Endometrium (tissue), 2 donors: Measurements from ENCODE around the gene H2BK1.

Source experiments
- FAIRE-seq: peaks from 2 replicates; lab custom pipeline; 2012; peaks lifted over from hg19 to GRCh38; lab: Jason Lieb, UNC
- donor health status: control.
- donor health status: control.

H2BK1 gene

GRCh38 chr7:151245360-151246101, 35.2 kb upstream of the H2BK1 start:
- FAIRE-seq, result no peak

GRCh38 chr7:151244841-151245346, 34.6 kb upstream of the H2BK1 start:
- FAIRE-seq, result no peak

GRCh38 chr7:151244196-151244840, 34.0 kb upstream of the H2BK1 start:
- FAIRE-seq, result no peak

GRCh38 chr7:151243408-151244195, 33.3 kb upstream of the H2BK1 start:
- no peak for FAIRE-seq

- no peak for FAIRE-seq
Measured at GRCh38 chr7:151243045-151243349, 32.7 kb upstream of the H2BK1 start.

- FAIRE-seq, result no peak
Measured at GRCh38 chr7:151242159-151243044, 32.1 kb upstream of the H2BK1 start.

- no peak for FAIRE-seq
Measured at GRCh38 chr7:151241755-151242096, 31.4 kb upstream of the H2BK1 start.

GRCh38 chr7:151240942-151241754, 30.9 kb upstream of the H2BK1 start:
- FAIRE-seq, result no peak

- no peak for FAIRE-seq
Measured at GRCh38 chr7:151240536-151240935, 30.2 kb upstream of the H2BK1 start.

- no peak for FAIRE-seq
Measured at GRCh38 chr7:151239837-151240459, 29.7 kb upstream of the H2BK1 start.

GRCh38 chr7:151238924-151239836, 28.9 kb upstream of the H2BK1 start:
- no peak for FAIRE-seq

- no peak for FAIRE-seq
Measured at GRCh38 chr7:151238190-151238810, 28.0 kb upstream of the H2BK1 start.

GRCh38 chr7:151237244-151238189, 27.2 kb upstream of the H2BK1 start:
- FAIRE-seq, result no peak

GRCh38 chr7:151236406-151236805, 26.1 kb upstream of the H2BK1 start:
- no peak for FAIRE-seq

GRCh38 chr7:151235091-151235787, 25.0 kb upstream of the H2BK1 start:
- FAIRE-seq, result no peak

- FAIRE-seq, result no peak
Measured at GRCh38 chr7:151233804-151234203, 23.5 kb upstream of the H2BK1 start.

GRCh38 chr7:151232917-151233701, 22.8 kb upstream of the H2BK1 start:
- no peak for FAIRE-seq
